Renal pelvis (tissue), 12 donors: ENCODE measurements around the gene PCDHB14. TPM values are rescaled to one million over a fixed set of nuclear protein-coding genes. Genes with fewer than 3 reads are reported as not detected.
A peak's percentile ranks its signal among the peaks of the same experiment; 100 is the strongest.
"Not testable (repeated sequence)": the region's sequence is repeated elsewhere in the genome, so short reads cannot be mapped to it uniquely, and the experiment has no call there.

Experiments
- DNase-seq: peaks from one replicate; pipeline ENCODE4 v3.0.0-alpha.2; 2013
- long read RNA-seq, 16 experiments: transcript quantifications; one replicate each; lab custom pipeline, GENCODE V29; 2026
- polyA plus RNA-seq, 3 donors: library from polyadenylated mRNA; unstranded; fragments of 120-200 nt; gene quantifications; one replicate each; pipeline ENCODE4 v1.2.1, GENCODE V29; 2013; ENCODE audit not compliant: insufficient read length in 3 of 3

The PCDHB14 gene
- 10 to 100 TPM; 10.1 to 11.2 (median 10.2) TPM for polyA plus RNA-seq
- long read RNA-seq, donor 1, full-length matches to known transcripts: 5 of 5 reads
- long read RNA-seq, donor 1, partial matches to known transcripts: 0 of 5 reads
- long read RNA-seq, donor 1, other reads (novel, unspliced or antisense): 0 of 5 reads
- long read RNA-seq, donor 2, full-length matches to known transcripts: 10 of 10 reads
- long read RNA-seq, donor 2, partial matches to known transcripts: 0 of 10 reads
- long read RNA-seq, donor 2, other reads (novel, unspliced or antisense): 0 of 10 reads
- long read RNA-seq, donor 3, full-length matches to known transcripts: 9 of 9 reads
- long read RNA-seq, donor 3, partial matches to known transcripts: 0 of 9 reads
- long read RNA-seq, donor 3, other reads (novel, unspliced or antisense): 0 of 9 reads
- long read RNA-seq, donor 4, full-length matches to known transcripts: 6 of 6 reads
- long read RNA-seq, donor 4, partial matches to known transcripts: 0 of 6 reads
- long read RNA-seq, donor 4, other reads (novel, unspliced or antisense): 0 of 6 reads
- long read RNA-seq, donor 5, full-length matches to known transcripts: 4 of 4 reads
- long read RNA-seq, donor 5, partial matches to known transcripts: 0 of 4 reads
- long read RNA-seq, donor 5, other reads (novel, unspliced or antisense): 0 of 4 reads
- long read RNA-seq, donor 6, full-length matches to known transcripts: 9 of 9 reads
- long read RNA-seq, donor 6, partial matches to known transcripts: 0 of 9 reads
- long read RNA-seq, donor 6, other reads (novel, unspliced or antisense): 0 of 9 reads
- long read RNA-seq, donor 7, full-length matches to known transcripts: 10 of 10 reads
- long read RNA-seq, donor 7, partial matches to known transcripts: 0 of 10 reads
- long read RNA-seq, donor 7, other reads (novel, unspliced or antisense): 0 of 10 reads
- long read RNA-seq, donor 8, full-length matches to known transcripts: 11 of 11 reads
- long read RNA-seq, donor 8, partial matches to known transcripts: 0 of 11 reads
- long read RNA-seq, donor 8, other reads (novel, unspliced or antisense): 0 of 11 reads
- long read RNA-seq, donor 9, full-length matches to known transcripts: 10 of 10 reads
- long read RNA-seq, donor 9, partial matches to known transcripts: 0 of 10 reads
- long read RNA-seq, donor 9, other reads (novel, unspliced or antisense): 0 of 10 reads
- long read RNA-seq, donor 10, full-length matches to known transcripts: 12 of 12 reads
- long read RNA-seq, donor 10, partial matches to known transcripts: 0 of 12 reads
- long read RNA-seq, donor 10, other reads (novel, unspliced or antisense): 0 of 12 reads
- long read RNA-seq, donor 11, full-length matches to known transcripts: 8 of 8 reads
- long read RNA-seq, donor 11, partial matches to known transcripts: 0 of 8 reads
- long read RNA-seq, donor 11, other reads (novel, unspliced or antisense): 0 of 8 reads
- long read RNA-seq, donor 12, full-length matches to known transcripts: 9 of 9 reads
- long read RNA-seq, donor 12, partial matches to known transcripts: 0 of 9 reads
- long read RNA-seq, donor 12, other reads (novel, unspliced or antisense): 0 of 9 reads
- long read RNA-seq, donor 13, full-length matches to known transcripts: 7 of 7 reads
- long read RNA-seq, donor 13, partial matches to known transcripts: 0 of 7 reads
- long read RNA-seq, donor 13, other reads (novel, unspliced or antisense): 0 of 7 reads
- long read RNA-seq, donor 14, full-length matches to known transcripts: 15 of 15 reads
- long read RNA-seq, donor 14, partial matches to known transcripts: 0 of 15 reads
- long read RNA-seq, donor 14, other reads (novel, unspliced or antisense): 0 of 15 reads
- long read RNA-seq, donor 15, full-length matches to known transcripts: 10 of 10 reads
- long read RNA-seq, donor 15, partial matches to known transcripts: 0 of 10 reads
- long read RNA-seq, donor 15, other reads (novel, unspliced or antisense): 0 of 10 reads
- long read RNA-seq, donor 16, full-length matches to known transcripts: 16 of 16 reads
- long read RNA-seq, donor 16, partial matches to known transcripts: 0 of 16 reads
- long read RNA-seq, donor 16, other reads (novel, unspliced or antisense): 0 of 16 reads

DNA sequence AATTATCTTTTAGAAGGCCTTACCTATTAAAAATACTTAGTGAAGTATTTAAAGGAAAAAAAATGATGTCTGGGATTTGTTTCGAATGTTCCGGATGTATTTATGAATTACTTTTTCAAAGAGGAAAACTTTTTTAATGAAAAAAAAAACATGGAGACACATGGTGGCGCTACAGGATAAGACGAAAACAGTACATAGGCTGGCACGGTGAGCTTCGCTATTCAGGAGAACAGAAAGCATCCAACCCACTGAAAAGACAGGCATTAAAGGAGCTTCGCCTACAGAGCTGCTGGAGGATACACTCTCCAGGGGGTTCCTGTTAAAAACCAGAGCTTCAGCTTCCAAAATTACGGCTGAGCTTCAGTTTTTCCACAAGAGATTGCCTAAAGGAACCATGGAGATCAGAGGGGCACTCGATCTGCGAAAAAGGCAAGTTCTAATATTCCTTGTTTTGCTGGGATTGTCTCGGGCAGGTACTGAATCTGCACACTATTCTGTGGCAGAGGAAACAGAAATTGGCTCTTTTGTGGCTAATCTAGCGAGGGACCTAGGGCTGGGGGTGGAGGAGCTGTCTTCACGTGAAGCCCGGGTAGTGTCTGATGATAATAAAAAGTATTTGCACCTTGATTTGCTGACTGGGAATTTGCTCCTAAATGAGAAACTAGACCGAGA lies at the start of gene PCDHB14:
TSS of gene PCDHB14 (plus strand) at position 232 of the 672 bp plus-strand sequence. CDS start at position 395, 163 bp downstream.
- DNase-seq: no peak

DNA sequence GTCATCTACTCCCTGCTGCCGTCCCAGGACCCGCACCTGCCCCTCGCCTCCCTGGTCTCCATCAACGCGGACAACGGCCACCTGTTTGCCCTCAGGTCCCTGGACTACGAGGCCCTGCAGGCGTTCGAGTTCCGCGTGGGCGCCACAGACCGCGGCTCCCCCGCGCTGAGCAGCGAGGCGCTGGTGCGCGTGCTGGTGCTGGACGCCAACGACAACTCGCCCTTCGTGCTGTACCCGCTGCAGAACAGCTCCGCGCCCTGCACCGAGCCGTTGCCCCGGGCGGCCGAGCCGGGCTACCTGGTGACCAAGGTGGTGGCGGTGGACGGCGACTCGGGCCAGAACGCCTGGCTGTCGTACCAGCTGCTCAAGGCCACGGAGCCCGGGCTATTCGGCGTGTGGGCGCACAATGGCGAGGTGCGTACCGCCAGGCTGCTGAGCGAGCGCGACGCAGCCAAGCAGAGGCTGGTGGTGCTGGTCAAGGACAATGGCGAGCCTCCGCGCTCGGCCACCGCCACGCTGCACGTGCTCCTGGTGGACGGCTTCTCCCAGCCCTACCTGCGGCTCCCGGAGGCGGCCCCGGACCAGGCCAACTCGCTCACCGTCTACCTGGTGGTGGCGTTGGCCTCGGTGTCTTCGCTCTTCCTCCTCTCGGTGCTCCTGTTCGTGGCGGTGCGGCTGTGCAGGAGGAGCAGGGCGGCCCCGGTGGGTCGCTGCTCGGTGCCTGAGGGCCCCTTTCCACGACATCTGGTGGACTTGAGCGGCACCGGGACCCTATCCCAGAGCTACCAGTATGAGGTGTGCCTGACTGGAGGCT lies 48.6 kb upstream of the PCDHB14 start:
- not testable (repeated sequence) for DNase-seq

DNA sequence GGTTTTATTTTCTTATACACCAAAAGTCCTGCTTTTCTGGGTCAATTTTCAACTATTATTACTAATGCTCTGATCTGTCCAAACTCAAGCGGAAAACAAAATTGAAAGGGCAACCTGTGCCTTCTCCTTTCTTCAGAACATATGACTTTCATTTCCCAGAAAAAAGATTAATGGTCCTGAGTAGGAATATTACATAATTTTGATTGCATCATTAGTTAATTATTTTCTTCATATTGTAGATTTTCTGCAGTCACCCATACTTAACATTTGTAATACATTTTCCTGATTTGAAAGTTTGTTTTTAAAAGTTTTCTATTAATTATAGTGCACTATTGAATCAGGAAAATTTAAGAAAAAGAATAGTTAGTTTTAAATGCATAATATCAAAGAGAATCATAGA lies 47.2 kb upstream of the PCDHB14 start:
- DNase-seq: no peak

DNA sequence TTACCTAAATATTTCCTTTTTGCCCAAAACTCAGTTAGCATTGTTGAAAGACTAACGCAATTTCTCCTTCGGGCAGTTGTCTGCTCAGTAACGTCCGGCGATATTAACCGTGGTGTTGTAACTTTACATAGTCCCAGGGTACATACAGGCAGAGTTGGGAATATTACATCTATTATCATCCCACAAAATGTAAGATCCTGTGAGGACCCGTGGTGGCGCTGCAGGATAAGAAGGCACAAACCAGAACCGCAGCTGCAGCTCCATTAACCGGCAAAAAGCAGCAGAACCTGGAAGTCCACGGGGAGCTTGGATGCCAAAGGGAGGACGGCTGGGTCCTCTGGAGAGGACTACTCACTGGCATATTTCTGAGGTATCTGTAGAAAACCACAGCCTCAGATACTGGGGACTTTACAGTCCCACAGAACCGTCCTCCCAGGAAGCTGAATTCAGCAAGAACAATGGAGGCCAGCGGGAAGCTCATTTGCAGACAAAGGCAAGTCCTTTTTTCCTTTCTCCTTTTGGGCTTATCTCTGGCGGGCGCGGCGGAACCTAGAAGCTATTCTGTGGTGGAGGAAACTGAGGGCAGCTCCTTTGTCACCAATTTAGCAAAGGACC lies 45.5 kb upstream of the PCDHB14 start, which contains the start of gene PCDHB8:
TSS of gene PCDHB8 (plus strand) at position 214 of the 615 bp plus-strand sequence. CDS start at position 459, 245 bp downstream.
- not testable (repeated sequence) for DNase-seq

DNA sequence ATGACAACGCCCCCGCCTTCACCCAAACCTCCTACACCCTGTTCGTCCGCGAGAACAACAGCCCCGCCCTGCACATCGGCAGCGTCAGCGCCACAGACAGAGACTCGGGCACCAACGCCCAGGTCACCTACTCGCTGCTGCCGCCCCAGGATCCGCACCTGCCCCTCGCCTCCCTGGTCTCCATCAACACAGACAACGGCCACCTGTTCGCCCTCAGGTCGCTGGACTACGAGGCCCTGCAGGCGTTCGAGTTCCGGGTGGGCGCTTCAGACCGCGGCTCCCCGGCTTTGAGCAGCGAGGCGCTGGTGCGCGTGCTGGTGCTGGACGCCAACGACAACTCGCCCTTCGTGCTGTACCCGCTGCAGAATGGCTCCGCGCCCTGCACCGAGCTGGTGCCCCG lies 43.8 kb upstream of the PCDHB14 start:
- not testable (repeated sequence) for DNase-seq

DNA sequence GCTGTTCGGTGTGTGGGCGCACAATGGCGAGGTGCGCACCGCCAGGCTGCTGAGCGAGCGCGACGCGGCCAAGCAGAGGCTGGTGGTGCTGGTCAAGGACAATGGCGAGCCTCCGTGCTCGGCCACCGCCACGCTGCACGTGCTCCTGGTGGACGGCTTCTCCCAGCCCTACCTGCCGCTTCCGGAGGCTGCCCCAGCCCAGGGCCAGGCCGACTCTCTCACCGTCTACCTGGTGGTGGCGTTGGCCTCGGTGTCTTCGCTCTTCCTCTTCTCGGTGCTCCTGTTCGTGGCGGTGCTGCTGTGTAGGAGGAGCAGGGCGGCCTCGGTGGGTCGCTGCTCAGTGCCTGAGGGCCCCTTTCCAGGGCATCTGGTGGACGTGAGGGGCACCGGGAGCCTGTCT lies 43.3 kb upstream of the PCDHB14 start:
- DNase-seq: not testable (repeated sequence)

DNA sequence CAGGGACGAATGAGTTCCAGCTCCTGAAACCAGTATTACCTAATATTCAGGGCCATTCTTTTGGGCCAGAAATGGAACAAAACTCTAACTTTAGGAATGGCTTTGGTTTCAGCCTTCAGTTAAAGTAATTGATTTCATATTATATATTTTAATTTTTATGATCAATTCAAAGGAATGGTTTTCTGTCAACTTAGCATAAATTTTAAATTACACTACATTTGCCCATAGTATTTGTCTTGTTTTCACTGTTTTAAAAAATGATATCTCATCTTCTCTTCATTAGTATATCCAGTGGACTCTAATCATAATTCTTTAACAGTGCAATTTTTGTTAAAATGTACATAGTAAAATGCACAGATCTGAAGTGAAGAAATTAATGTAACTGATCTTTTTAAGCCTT lies 42.8 kb upstream of the PCDHB14 start:
- DNase-seq: no peak

DNA sequence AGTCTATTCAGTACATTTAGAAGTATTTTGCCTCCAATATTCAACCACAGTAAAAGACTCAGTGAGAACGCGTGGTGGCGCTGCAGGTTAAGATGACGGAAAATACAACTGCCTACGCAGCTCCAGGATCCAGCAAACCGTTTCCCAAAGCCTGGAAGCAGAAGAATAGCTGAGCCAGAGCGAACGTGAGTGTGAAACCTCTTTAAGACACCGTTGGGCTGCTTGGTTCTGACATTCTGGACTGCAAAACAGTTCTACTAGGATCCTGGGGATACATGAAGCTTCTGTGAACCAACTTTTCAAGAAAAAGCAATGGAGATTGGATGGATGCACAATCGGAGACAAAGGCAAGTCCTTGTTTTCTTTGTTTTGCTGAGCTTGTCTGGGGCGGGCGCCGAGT lies 40.9 kb upstream of the PCDHB14 start, which contains the start of gene PCDHB16:
TSS of gene PCDHB16 (plus strand) at position 140 of the 400 bp plus-strand sequence. CDS start at position 313, 173 bp downstream.
- peak; percentile 52 for DNase-seq

DNA sequence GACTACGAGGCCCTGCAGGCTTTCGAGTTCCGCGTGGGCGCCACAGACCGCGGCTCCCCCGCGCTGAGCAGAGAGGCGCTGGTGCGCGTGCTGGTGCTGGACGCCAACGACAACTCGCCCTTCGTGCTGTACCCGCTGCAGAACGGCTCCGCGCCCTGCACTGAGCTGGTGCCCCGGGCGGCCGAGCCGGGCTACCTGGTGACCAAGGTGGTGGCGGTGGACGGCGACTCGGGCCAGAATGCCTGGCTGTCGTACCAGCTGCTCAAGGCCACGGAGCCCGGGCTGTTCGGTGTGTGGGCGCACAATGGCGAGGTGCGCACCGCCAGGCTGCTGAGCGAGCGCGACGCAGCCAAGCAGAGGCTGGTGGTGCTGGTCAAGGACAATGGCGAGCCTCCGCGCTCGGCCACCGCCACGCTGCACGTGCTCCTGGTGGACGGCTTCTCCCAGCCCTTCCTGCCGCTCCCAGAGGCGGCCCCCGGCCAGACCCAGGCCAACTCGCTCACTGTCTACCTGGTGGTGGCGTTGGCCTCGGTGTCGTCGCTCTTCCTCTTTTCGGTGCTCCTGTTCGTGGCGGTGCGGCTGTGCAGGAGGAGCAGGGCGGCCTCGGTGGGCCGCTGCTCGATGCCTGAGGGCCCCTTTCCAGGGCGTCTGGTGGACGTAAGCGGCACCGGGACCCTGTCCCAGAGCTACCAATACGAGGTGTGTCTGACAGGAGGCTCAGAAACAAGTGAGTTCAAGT lies 38.9 kb upstream of the PCDHB14 start:
- not testable (repeated sequence) for DNase-seq

DNA sequence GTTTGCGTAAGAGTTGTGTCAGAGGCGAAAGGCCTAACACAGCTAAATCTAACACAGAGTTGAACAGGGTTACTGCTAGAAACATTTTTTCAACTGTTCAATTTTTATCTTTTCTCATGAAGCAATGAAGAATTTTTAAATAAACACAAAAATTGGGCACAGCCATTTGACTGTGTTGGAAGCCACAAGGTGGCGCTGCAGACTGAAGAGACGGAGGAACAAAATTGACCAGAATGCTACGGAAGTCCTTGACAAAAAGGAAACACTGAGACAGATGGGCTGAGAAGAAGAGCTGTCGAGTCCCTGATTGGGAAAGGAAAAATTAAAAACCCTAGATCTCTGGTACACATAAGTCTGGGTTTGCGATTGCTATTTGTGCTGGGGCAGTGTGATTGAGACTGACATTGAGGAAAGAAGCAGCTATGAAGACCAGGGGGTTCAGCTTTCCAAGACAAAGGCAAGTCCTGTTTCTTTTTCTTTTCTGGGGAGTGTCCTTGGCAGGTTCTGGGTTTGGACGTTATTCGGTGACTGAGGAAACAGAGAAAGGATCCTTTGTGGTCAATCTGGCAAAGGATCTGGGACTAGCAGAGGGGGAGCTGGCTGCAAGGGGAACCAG lies 36.1 kb upstream of the PCDHB14 start, which contains the start of gene PCDHB9:
TSS of gene PCDHB9 (plus strand) at position 265 of the 616 bp plus-strand sequence. CDS start at position 423, 158 bp downstream.
- DNase-seq: no peak

DNA sequence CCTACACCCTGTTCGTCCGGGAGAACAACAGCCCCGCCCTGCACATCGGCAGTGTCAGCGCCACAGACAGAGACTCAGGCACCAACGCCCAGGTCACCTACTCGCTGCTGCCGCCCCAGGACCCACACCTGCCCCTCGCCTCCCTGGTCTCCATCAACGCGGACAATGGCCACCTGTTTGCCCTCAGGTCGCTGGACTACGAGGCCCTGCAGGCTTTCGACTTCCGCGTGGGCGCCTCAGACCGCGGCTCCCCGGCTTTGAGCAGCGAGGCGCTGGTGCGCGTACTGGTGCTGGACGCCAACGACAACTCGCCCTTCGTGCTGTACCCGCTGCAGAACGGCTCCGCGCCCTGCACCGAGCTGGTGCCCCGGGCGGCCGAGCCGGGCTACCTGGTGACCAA lies 34.5 kb upstream of the PCDHB14 start:
- not testable (repeated sequence) for DNase-seq

DNA sequence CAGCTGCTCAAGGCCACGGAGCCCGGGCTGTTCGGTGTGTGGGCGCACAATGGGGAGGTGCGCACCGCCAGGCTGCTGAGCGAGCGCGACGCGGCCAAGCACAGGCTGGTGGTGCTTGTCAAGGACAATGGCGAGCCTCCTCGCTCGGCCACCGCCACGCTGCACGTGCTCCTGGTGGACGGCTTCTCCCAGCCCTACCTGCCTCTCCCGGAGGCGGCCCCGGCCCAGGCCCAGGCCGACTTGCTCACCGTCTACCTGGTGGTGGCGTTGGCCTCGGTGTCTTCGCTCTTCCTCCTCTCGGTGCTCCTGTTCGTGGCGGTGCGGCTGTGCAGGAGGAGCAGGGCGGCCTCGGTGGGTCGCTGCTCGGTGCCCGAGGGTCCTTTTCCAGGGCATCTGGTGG lies 34.0 kb upstream of the PCDHB14 start:
- DNase-seq: not testable (repeated sequence)

DNA sequence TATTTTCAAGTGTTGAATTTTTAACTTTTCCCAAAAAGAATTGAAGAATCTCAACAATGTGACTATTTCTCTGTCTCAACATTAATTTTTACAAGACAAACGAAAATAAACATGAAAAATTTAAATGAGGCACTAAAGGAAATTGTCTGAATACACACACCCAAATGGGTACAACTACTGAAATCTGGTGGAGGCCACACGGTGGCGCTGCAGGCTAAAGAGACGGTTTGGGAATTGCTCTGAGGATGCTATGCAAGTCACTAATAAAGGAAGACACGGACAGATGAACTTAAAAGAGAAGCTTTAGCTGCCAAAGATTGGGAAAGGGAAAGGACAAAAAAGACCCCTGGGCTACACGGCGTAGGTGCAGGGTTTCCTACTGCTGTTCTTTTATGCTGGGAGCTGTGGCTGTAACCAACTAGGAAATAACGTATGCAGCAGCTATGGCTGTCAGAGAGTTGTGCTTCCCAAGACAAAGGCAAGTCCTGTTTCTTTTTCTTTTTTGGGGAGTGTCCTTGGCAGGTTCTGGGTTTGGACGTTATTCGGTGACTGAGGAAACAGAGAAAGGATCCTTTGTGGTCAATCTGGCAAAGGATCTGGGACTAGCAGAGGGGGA lies 30.9 kb upstream of the PCDHB14 start, which contains the start of gene PCDHB10:
TSS of gene PCDHB10 (plus strand) at position 244 of the 616 bp plus-strand sequence. CDS start at position 444, 200 bp downstream.
- no peak for DNase-seq

DNA sequence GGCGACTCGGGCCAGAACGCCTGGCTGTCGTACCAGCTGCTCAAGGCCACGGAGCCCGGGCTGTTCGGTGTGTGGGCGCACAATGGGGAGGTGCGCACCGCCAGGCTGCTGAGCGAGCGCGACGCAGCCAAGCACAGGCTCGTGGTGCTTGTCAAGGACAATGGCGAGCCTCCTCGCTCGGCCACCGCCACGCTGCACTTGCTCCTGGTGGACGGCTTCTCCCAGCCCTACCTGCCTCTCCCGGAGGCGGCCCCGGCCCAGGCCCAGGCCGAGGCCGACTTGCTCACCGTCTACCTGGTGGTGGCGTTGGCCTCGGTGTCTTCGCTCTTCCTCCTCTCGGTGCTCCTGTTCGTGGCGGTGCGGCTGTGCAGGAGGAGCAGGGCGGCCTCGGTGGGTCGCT lies 28.8 kb upstream of the PCDHB14 start:
- DNase-seq: not testable (repeated sequence)

DNA sequence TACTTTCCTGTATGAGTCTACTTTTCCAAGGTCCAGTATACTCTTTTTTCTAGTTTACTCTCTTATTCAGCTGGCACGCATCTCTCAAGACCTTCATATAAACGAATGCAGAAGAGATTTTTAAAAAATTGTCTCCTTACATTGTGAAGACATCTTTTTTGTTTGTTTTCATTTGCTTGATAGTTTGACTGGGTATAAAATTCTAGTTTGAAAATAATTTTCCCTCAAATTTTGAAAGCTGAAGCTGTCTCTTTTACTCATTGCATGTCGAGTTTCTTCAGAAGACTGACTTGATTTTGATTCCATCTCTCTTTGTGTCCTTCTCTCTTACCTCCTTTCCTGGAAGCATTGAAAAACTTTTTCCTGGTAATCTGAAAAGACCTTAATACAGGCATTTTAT lies 26.8 kb upstream of the PCDHB14 start:
- no peak for DNase-seq
